Osteocyte (in vitro differentiated cells): ENCODE data around the gene MYH10. TPM values are rescaled to one million over a fixed set of nuclear protein-coding genes. Genes with fewer than 3 reads are reported as not detected.
A peak's percentile ranks its signal among the peaks of the same experiment; 100 is the strongest.

Experiments
- DNase-seq: peaks from one replicate; pipeline ENCODE4 v3.0.0; 2021; ENCODE audit warnings: mixed read lengths; ENCODE audit not compliant: unreplicated experiment; ENCODE audit errors: extremely low spot score
- H3K27ac Mint-ChIP-seq: one replicate; pipeline ENCODE4 v1.8.0; 2021; ENCODE audit warnings: mild to moderate bottlenecking, mixed read lengths; ENCODE audit not compliant: unreplicated experiment
- H3K27me3 Mint-ChIP-seq: one replicate; pipeline ENCODE4 v1.8.0; 2021; ENCODE audit warnings: mixed read lengths; ENCODE audit not compliant: unreplicated experiment
- H3K36me3 Mint-ChIP-seq: one replicate; pipeline ENCODE4 v1.8.0; 2021; ENCODE audit warnings: mixed read lengths; ENCODE audit not compliant: unreplicated experiment
- H3K4me1 Mint-ChIP-seq: one replicate; pipeline ENCODE4 v1.8.0; 2021; ENCODE audit warnings: mixed read lengths; ENCODE audit not compliant: unreplicated experiment
- H3K4me3 Mint-ChIP-seq: one replicate; pipeline ENCODE4 v1.8.0; 2021; ENCODE audit warnings: mild to moderate bottlenecking, moderate library complexity, mixed read lengths; ENCODE audit not compliant: unreplicated experiment
- H3K9me3 Mint-ChIP-seq: one replicate; pipeline ENCODE4 v1.8.0; 2021; ENCODE audit warnings: mixed read lengths; ENCODE audit not compliant: unreplicated experiment
- CTCF ChIP-seq: fragments of 200-600 bp; sonication (generic); IDR thresholded peaks from 2 replicates; pipeline ENCODE4 v1.5.0; 2021; ENCODE audit warnings: antibody characterized with exemption, mild to moderate bottlenecking, moderate library complexity
- total RNA-seq: library from RNA; stranded (reverse); gene quantifications from 2 replicates; pipeline ENCODE4 v1.2.1, GENCODE V29; 2021

MYH10 gene
- total RNA-seq, 1 donor from 2014 or later: 110 TPM

GRCh38 chr17:8466456-8466855 is 164.1 kb downstream of the MYH10 start:
- H3K36me3 Mint-ChIP-seq: peaks cover 34% of the 10 kb centered on the region
- H3K27me3 Mint-ChIP-seq: no peaks in the 10 kb centered on the region
- no peaks in the 10 kb centered on the region for H3K9me3 Mint-ChIP-seq
- H3K4me3 Mint-ChIP-seq: no peak overlapping the region
- no peak overlapping the region for H3K27ac Mint-ChIP-seq
- H3K4me1 Mint-ChIP-seq: peaks cover 18% of the 10 kb centered on the region
- DNase-seq: no peak
- TF ChIP-seq CTCF: no peak

GRCh38 chr17:8465759-8466158 is 164.8 kb downstream of the MYH10 start:
- Mint-ChIP-seq H3K27me3 (no peaks in the 10 kb centered on the region), H3K36me3 (peaks cover 33% of the 10 kb centered on the region), H3K27ac (no peak overlapping the region), H3K4me1 (peaks cover 18% of the 10 kb centered on the region), H3K4me3 (no peak overlapping the region), H3K9me3 (no peaks in the 10 kb centered on the region)
- no peak for DNase-seq
- no peak for TF ChIP-seq CTCF

GRCh38 chr17:8465356-8465755 is 165.2 kb downstream of the MYH10 start:
- H3K27ac Mint-ChIP-seq: peak overlapping the region; percentile 52
- H3K4me1 Mint-ChIP-seq: peaks cover 18% of the 10 kb centered on the region
- DNase-seq: no peak
- no peak overlapping the region for H3K4me3 Mint-ChIP-seq
- peaks cover 33% of the 10 kb centered on the region for H3K36me3 Mint-ChIP-seq
- no peaks in the 10 kb centered on the region for H3K9me3 Mint-ChIP-seq
- TF ChIP-seq CTCF: no peak
- H3K27me3 Mint-ChIP-seq: no peaks in the 10 kb centered on the region

- H3K9me3 Mint-ChIP-seq: no peaks in the 10 kb centered on the region
- H3K4me3 Mint-ChIP-seq: no peak overlapping the region
- no peaks in the 10 kb centered on the region for H3K27me3 Mint-ChIP-seq
- no peak for DNase-seq
- H3K36me3 Mint-ChIP-seq: peaks cover 35% of the 10 kb centered on the region
- peak overlapping the region; percentile 52 for H3K27ac Mint-ChIP-seq
- TF ChIP-seq CTCF: no peak
- peaks cover 18% of the 10 kb centered on the region for H3K4me1 Mint-ChIP-seq
Observed at GRCh38 chr17:8464941-8465340, 165.6 kb downstream of the MYH10 start.

- Mint-ChIP-seq H3K9me3 (no peaks in the 10 kb centered on the region), H3K4me1 (peaks cover 18% of the 10 kb centered on the region)
Observed at GRCh38 chr17:8463099-8463498, 167.4 kb downstream of the MYH10 start.

More at GRCh38 chr17:8463099-8463498, 167.4 kb downstream of the MYH10 start:
- H3K27me3 Mint-ChIP-seq: no peaks in the 10 kb centered on the region
- no peak overlapping the region for H3K4me3 Mint-ChIP-seq
- no peak for DNase-seq
- no peak overlapping the region for H3K27ac Mint-ChIP-seq
- TF ChIP-seq CTCF: no peak
- H3K36me3 Mint-ChIP-seq: peaks cover 41% of the 10 kb centered on the region
